HCT116 (cell line): Measurements from ENCODE around the gene CSGALNACT2. TPM values are rescaled to one million over a fixed set of nuclear protein-coding genes. Genes with fewer than 3 reads are reported as not detected.

Experiments used
- ATAC-seq: fragments of 200-7000 bp; cut with Tn5 transposase; 2 replicates; pipeline ENCODE4 v1.9.1; 2020; ENCODE audit warnings: mild to moderate bottlenecking, moderate library complexity
- BruUV-seq: library from RNA; stranded (reverse); fragments of 400-500 nt; replicated peaks from 2 replicates; lab custom pipeline; 2021; lab: Mats Ljungman, UMichigan
- CTCF ChIA-PET: fragments of 300-600 bp; sonication (Branson Sonifier 250); formaldehyde crosslinking; loops from one replicate; lab custom pipeline; 2021; ENCODE audit warnings: antibody characterized with exemption; lab: Charles Lee
- POLR2A ChIA-PET: fragments of 300-600, 350-600 bp; sonication (Branson Sonifier 250); formaldehyde crosslinking; loops from one replicate; lab custom pipeline; 2021; ENCODE audit warnings: antibody characterized with exemption; lab: Charles Lee
- RAD21 ChIA-PET, 2 experiments: fragments of 300-600 bp; sonication (Branson Sonifier 250); formaldehyde crosslinking; loops; one replicate each; lab custom pipeline; 2023; ENCODE audit warnings: low total read pairs in 2 of 2; ENCODE audit not compliant: uncharacterized antibody in 2 of 2, unreplicated experiment in 2 of 2, low non-redundant PET in 1 of 2; lab: Charles Lee
- DNase-seq: peaks from one replicate; pipeline ENCODE4 v3.0.0-alpha.2; 2010; ENCODE audit warnings: low read depth, low spot score
- H2AFZ ChIP-seq: fragments of 200-600 bp; shearing (Covaris generic), sonication (generic); 2 replicates; pipeline ENCODE4 v1.6.1; 2017; ENCODE audit warnings: low read depth, mixed run types, mixed read lengths, antibody characterized with exemption, low read length; ENCODE audit not compliant: poor library complexity, severe bottlenecking
- H3K27ac ChIP-seq: 2 replicates; pipeline ENCODE4 v1.5.1; 2012; ENCODE audit warnings: low read depth, low read length
- H3K27me3 ChIP-seq: fragments of 200-600 bp; sonication (generic); 2 replicates; pipeline ENCODE4 v1.6.1; 2016; ENCODE audit warnings: mixed run types, low read length, mixed read lengths; ENCODE audit not compliant: insufficient read depth
- H3K36me3 ChIP-seq, 2 experiments: fragments of 200-500 bp in 1 of 2; fragments of 200-600 bp in 1 of 2; sonication (Bioruptor generic) in 1 of 2; sonication (generic) in 1 of 2; 2 replicates each; pipeline versions ENCODE4 v1.5.1 to v1.6.1; 2014 to 2016; ENCODE audit warnings: low read length in 2 of 2, inconsistent platforms in 1 of 2, mixed read lengths in 1 of 2, mixed run types in 1 of 2; ENCODE audit not compliant: insufficient read depth in 2 of 2, control insufficient read depth in 1 of 2
- H3K4me1 ChIP-seq, 2 experiments: fragments of 200-600 bp in 1 of 2; sonication (generic) in 1 of 2; 2 replicates each; pipeline versions ENCODE4 v1.5.1 to v1.6.1; 2012 to 2017; ENCODE audit warnings: low read length in 2 of 2, inconsistent platforms in 1 of 2, mild to moderate bottlenecking in 1 of 2, mixed read lengths in 1 of 2, mixed run types in 1 of 2, moderate library complexity in 1 of 2; ENCODE audit not compliant: insufficient read depth in 2 of 2, control insufficient read depth in 1 of 2
- H3K4me2 ChIP-seq: fragments of 200-600 bp; sonication (generic); 2 replicates; pipeline ENCODE4 v1.6.1; 2017; ENCODE audit warnings: mixed run types, low read length, mixed read lengths
- H3K4me3 ChIP-seq, 2 experiments: fragments of 200-600 bp in 1 of 2; sonication (generic) in 1 of 2; replicated peaks in 1 of 2; 2 replicates each; pipeline ENCODE4 v1.5.1; 2011 to 2016; ENCODE audit warnings: low read length in 2 of 2, control low read depth in 1 of 2, low read depth in 1 of 2, mild to moderate bottlenecking in 1 of 2, mixed read lengths in 1 of 2, mixed run types in 1 of 2
- H3K79me2 ChIP-seq: fragments of 200-600 bp; sonication (generic); 2 replicates; pipeline ENCODE4 v1.6.1; 2017; ENCODE audit warnings: mild to moderate bottlenecking, mixed run types, low read length, moderate library complexity, mixed read lengths; ENCODE audit not compliant: insufficient read depth
- H3K9ac ChIP-seq: fragments of 200-600 bp; sonication (generic); 2 replicates; pipeline ENCODE4 v1.6.1; 2016; ENCODE audit warnings: low read length, mixed read lengths
- H3K9me2 ChIP-seq: fragments of 200-600 bp; sonication (generic), shearing (Covaris generic); 2 replicates; pipeline ENCODE4 v1.6.1; 2017; ENCODE audit warnings: mixed run types, mild to moderate bottlenecking, moderate library complexity; ENCODE audit not compliant: insufficient read depth
- H3K9me3 ChIP-seq, 2 experiments: fragments of 200-500 bp in 1 of 2; fragments of 200-600 bp in 1 of 2; sonication (Bioruptor generic) in 1 of 2; sonication (generic) in 1 of 2; 2 replicates each; pipeline ENCODE4 v1.6.1; 2014 to 2017; ENCODE audit warnings: low read length in 2 of 2, mixed read lengths in 2 of 2, inconsistent platforms in 1 of 2, low read depth in 1 of 2, mild to moderate bottlenecking in 1 of 2, mixed run types in 1 of 2, moderate library complexity in 1 of 2; ENCODE audit not compliant: control insufficient read depth in 1 of 2, insufficient read depth in 1 of 2
- H4K20me1 ChIP-seq: fragments of 200-600 bp; sonication (generic), shearing (Covaris generic); 2 replicates; pipeline ENCODE4 v1.6.1; 2017; ENCODE audit warnings: mixed run types, mild to moderate bottlenecking, moderate library complexity; ENCODE audit not compliant: insufficient read depth
- ATF3 ChIP-seq: IDR thresholded peaks from 2 replicates; pipeline ENCODE4 v1.6.1; 2012
- MAX ChIP-seq: IDR thresholded peaks from 2 replicates; pipeline ENCODE4 v1.6.1; 2012
- POLR2AphosphoS5 ChIP-seq: IDR thresholded peaks from 2 replicates; pipeline ENCODE4 v1.6.1; 2011; ENCODE audit warnings: mild to moderate bottlenecking, low read depth, low read length, moderate library complexity
- ZBTB33 ChIP-seq: IDR thresholded peaks from 2 replicates; pipeline ENCODE4 v1.6.1; 2011; ENCODE audit warnings: mild to moderate bottlenecking, low read length, moderate library complexity; ENCODE audit not compliant: insufficient replicate concordance; ENCODE audit errors: extremely low read depth
- intact Hi-C: fragments of 100-400 bp; cut with micrococcal nuclease; formaldehyde crosslinking; loops from 2 replicates; pipeline ENCODE4 v1.10.0; 2022
- total RNA-seq: library from RNA; stranded (reverse); gene quantifications from one replicate; pipeline ENCODE4 v1.2.1, GENCODE V29; 2021; ENCODE audit not compliant: unreplicated experiment

CSGALNACT2 gene
- total RNA-seq, 1 experiment from 2014 or later = 9.9 TPM

GRCh38 chr10:43125274-43125845 lies 12.9 kb upstream of the CSGALNACT2 start:
- POLR2A ChIA-PET = no interaction called here
- RAD21 ChIA-PET = no interaction called here
- no peak for ATAC-seq

More at GRCh38 chr10:43125274-43125845, 12.9 kb upstream of the CSGALNACT2 start:
- Histone ChIP-seq H3K79me2 (no peaks in the 10 kb centered on the region), H3K4me3 (no peak overlapping the region), H4K20me1 (no peaks in the 10 kb centered on the region), H3K27ac (no peak overlapping the region), H2AFZ (no peak overlapping the region)
- intact Hi-C loops = no loop called here
- TF ChIP-seq ATF3 (no peak), ZBTB33 (no peak), POLR2AphosphoS5 (no peak), MAX (no peak)
- TF ChIP-seq, all 23 proteins: peak for 0
- H3K4me1 ChIP-seq = peaks cover 10 to 14% of the 10 kb centered on the region in 2 experiments
- CTCF ChIA-PET = no interaction called here
- no peak overlapping the region for H3K4me2 ChIP-seq
- no TSS peak for BruUV-seq
- no peaks in the 10 kb centered on the region for H3K9me2 ChIP-seq
- H3K9me3 ChIP-seq = no peaks in the 10 kb centered on the region
- H3K27me3 ChIP-seq = no peaks in the 10 kb centered on the region
- DNase-seq = no peak
- no peaks in the 10 kb centered on the region for H3K36me3 ChIP-seq
- H3K9ac ChIP-seq = no peak overlapping the region
